Smooth muscle cell (in vitro differentiated cells): ENCODE measurements around the gene GLB1L. TPM values are rescaled to one million over a fixed set of nuclear protein-coding genes. Genes with fewer than 3 reads are reported as not detected.

ENCODE experiments used
- DNase-seq: peaks from one replicate; lab custom pipeline; 2025; ENCODE audit not compliant: unreplicated experiment; lab: John Stamatoyannopoulos, UW
- H2AFZ ChIP-seq: fragments of 200-600 bp; sonication (generic); 2 replicates; pipeline ENCODE4 v1.6.0; 2016; ENCODE audit warnings: antibody characterized with exemption, low read depth, mild to moderate bottlenecking
- H3F3A ChIP-seq: fragments of 200-600 bp; sonication (generic); 2 replicates; pipeline ENCODE4 v1.6.0; 2017; ENCODE audit warnings: antibody characterized with exemption, low read depth
- H3K27ac ChIP-seq: fragments of 200-600 bp; sonication (generic); 2 replicates; pipeline ENCODE4 v1.5.1; 2016; ENCODE audit warnings: low read depth, mild to moderate bottlenecking
- H3K27me3 ChIP-seq: fragments of 200-600 bp; sonication (generic); 2 replicates; pipeline ENCODE4 v1.6.1; 2016; ENCODE audit warnings: low read depth, mild to moderate bottlenecking
- H3K36me3 ChIP-seq: fragments of 200-600 bp; sonication (generic); 2 replicates; pipeline ENCODE4 v1.5.1; 2016; ENCODE audit warnings: low read depth
- H3K4me1 ChIP-seq: fragments of 200-600 bp; sonication (generic); 2 replicates; pipeline ENCODE4 v1.5.1; 2016; ENCODE audit warnings: low read depth
- H3K4me2 ChIP-seq: fragments of 200-600 bp; sonication (generic); 2 replicates; pipeline ENCODE4 v1.6.0; 2016; ENCODE audit warnings: mild to moderate bottlenecking
- H3K4me3 ChIP-seq: fragments of 200-600 bp; sonication (generic); 2 replicates; pipeline ENCODE4 v1.5.1; 2016; ENCODE audit warnings: mild to moderate bottlenecking
- H3K79me2 ChIP-seq: fragments of 200-600 bp; sonication (generic); 2 replicates; pipeline ENCODE4 v1.6.0; 2016; ENCODE audit warnings: low read depth, mild to moderate bottlenecking
- H3K9ac ChIP-seq: fragments of 200-600 bp; sonication (generic); 2 replicates; pipeline ENCODE4 v1.6.0; 2016; ENCODE audit warnings: low read depth
- H3K9me3 ChIP-seq: fragments of 200-600 bp; sonication (generic); replicated peaks from 2 replicates; pipeline ENCODE4 v1.5.1; 2016; ENCODE audit warnings: low read depth
- H4K20me1 ChIP-seq: fragments of 200-600 bp; sonication (generic); 2 replicates; pipeline ENCODE4 v1.6.0; 2016; ENCODE audit warnings: low read depth
- CTCF ChIP-seq: fragments of 200-600 bp; sonication (generic); IDR thresholded peaks from 2 replicates; pipeline ENCODE4 v1.5.1; 2017; ENCODE audit warnings: borderline replicate concordance, mild to moderate bottlenecking, antibody characterized with exemption; ENCODE audit not compliant: insufficient read depth, poor library complexity, severe bottlenecking
- WGBS: methylation state at CpG from one replicate; pipeline ENCODE4 v1.1.7; 2016; ENCODE audit warnings: low lambda C conversion rate; 5-methylcytosine and 5-hydroxymethylcytosine counted together
- polyA plus RNA-seq: library from polyadenylated mRNA; unstranded; fragments of >200 nt; fragmentation: Nextera tagmentation; extraction: Ambion mirVana; gene quantifications from 2 replicates; pipeline ENCODE4 v1.2.1, GENCODE V29; 2016
- total RNA-seq: library from RNA; depleted of rRNA; stranded (reverse); fragments of >200 nt; gene quantifications from 2 replicates; pipeline ENCODE4 v1.2.3, GENCODE V29; 2014

Gene GLB1L
- total and polyA plus RNA-seq, 2 experiments from 2014 or later: 4.1 to 26.4 TPM

GRCh38 chr2:219199470-219200211 lies 45.6 kb downstream of the GLB1L start:
- H3K4me3 ChIP-seq: no peak overlapping the region
- H3K27ac ChIP-seq: no peak overlapping the region
- H3K4me2 ChIP-seq: no peak overlapping the region
- H3F3A ChIP-seq: no peaks in the 10 kb centered on the region
- no peaks in the 10 kb centered on the region for H3K4me1 ChIP-seq
- H3K9me3 ChIP-seq: no peaks in the 10 kb centered on the region
- DNase-seq: no peak
- H3K27me3 ChIP-seq: no peaks in the 10 kb centered on the region
- TF ChIP-seq CTCF: no peak
- no peaks in the 10 kb centered on the region for H3K36me3 ChIP-seq
- whole genome bisulfite sequencing: 89% methylated on average over 12 of the region's 12 CpGs
- no peak overlapping the region for H2AFZ ChIP-seq
- no peaks in the 10 kb centered on the region for H4K20me1 ChIP-seq
- no peak overlapping the region for H3K9ac ChIP-seq
- no peaks in the 10 kb centered on the region for H3K79me2 ChIP-seq

DNA sequence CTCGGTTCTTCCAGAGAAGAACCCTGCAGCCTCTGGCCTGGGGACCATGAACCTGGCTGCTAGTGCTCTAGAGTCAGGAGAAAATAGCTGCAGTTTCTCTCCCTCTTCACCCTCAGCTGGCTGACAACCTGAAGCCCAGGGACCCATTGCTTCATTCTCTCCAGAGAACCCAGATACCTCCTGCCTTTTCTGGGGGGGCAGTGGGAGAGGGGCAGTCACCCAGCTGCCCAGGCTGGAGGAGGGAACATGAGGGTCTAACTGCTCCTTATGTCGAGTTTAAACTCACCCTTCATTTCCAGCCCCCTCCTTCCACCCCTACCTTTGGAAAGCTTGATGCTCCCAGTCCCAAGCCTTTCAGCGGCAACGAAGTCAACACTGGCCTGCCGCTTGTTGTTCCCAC lies 46.3 kb downstream of the GLB1L start:
- no peak overlapping the region for H3K27ac ChIP-seq
- no peak overlapping the region for H3K4me2 ChIP-seq
- no peak for TF ChIP-seq CTCF
- no peaks in the 10 kb centered on the region for H4K20me1 ChIP-seq
- no peaks in the 10 kb centered on the region for H3K4me1 ChIP-seq
- no peaks in the 10 kb centered on the region for H3K9me3 ChIP-seq
- no peaks in the 10 kb centered on the region for H3K36me3 ChIP-seq
- no peaks in the 10 kb centered on the region for H3K27me3 ChIP-seq
- WGBS: 86% methylated on average over 5 of the region's 5 CpGs
- no peak overlapping the region for H3K9ac ChIP-seq
- no peak for DNase-seq
- no peaks in the 10 kb centered on the region for H3F3A ChIP-seq
- H3K4me3 ChIP-seq: no peak overlapping the region
- H3K79me2 ChIP-seq: no peaks in the 10 kb centered on the region
- no peak overlapping the region for H2AFZ ChIP-seq

- Histone ChIP-seq H3K36me3 (no peaks in the 10 kb centered on the region), H3K9me3 (no peaks in the 10 kb centered on the region), H3K9ac (no peak overlapping the region), H3K4me3 (no peak overlapping the region), H3K4me1 (no peaks in the 10 kb centered on the region), H3K27ac (no peak overlapping the region), H3F3A (no peaks in the 10 kb centered on the region), H4K20me1 (no peaks in the 10 kb centered on the region), H2AFZ (no peak overlapping the region), H3K27me3 (no peaks in the 10 kb centered on the region), H3K4me2 (no peak overlapping the region), H3K79me2 (no peaks in the 10 kb centered on the region)
- 96% methylated on average over 1 of the region's 1 CpG for WGBS
- TF ChIP-seq CTCF: no peak
- no peak for DNase-seq
Measured at GRCh38 chr2:219197388-219197787, 47.9 kb downstream of the GLB1L start.
